Endothelial cell of umbilical vein (primary cell): ENCODE results near the gene CYTH1. TPM values are rescaled to one million over a fixed set of nuclear protein-coding genes. Genes with fewer than 3 reads are reported as not detected.

Experiments
- BruUV-seq: library from RNA; stranded (reverse); fragments of 400-500 nt; replicated peaks from 2 replicates; lab custom pipeline; 2021; lab: Mats Ljungman, UMichigan
- CTCF ChIA-PET: fragments of 300-600, 350-600 bp; sonication (Branson Sonifier 250); formaldehyde crosslinking; loops from one replicate; lab custom pipeline; 2021; ENCODE audit warnings: antibody characterized with exemption, inconsistent platforms; lab: Charles Lee
- POLR2A ChIA-PET: fragments of 300-600, 350-600 bp; sonication (Branson Sonifier 250); formaldehyde crosslinking; loops from one replicate; lab custom pipeline; 2021; ENCODE audit warnings: antibody characterized with exemption, inconsistent platforms; lab: Charles Lee
- DNase-seq: peaks from one replicate; pipeline ENCODE4 v3.0.0-alpha.2; 2011; ENCODE audit warnings: low read depth, low spot score
- FAIRE-seq: peaks from 2 replicates; lab custom pipeline; 2011; peaks lifted over from hg19 to GRCh38; lab: Jason Lieb, UNC
- H2AFZ ChIP-seq: 2 replicates; pipeline ENCODE4 v1.6.0; 2012; ENCODE audit warnings: low read depth, low read length, control low read depth, inconsistent platforms
- H3K27ac ChIP-seq: 2 replicates; pipeline ENCODE4 v1.5.1; 2011; ENCODE audit warnings: low read depth, mild to moderate bottlenecking, control low read depth, low read length, moderate library complexity; ENCODE audit not compliant: insufficient read depth
- H3K27me3 ChIP-seq, 2 experiments: 2 replicates each; pipeline versions ENCODE4 v1.6.0 to v1.6.1; 2011; ENCODE audit warnings: low read length in 2 of 2, mixed read lengths in 1 of 2; ENCODE audit not compliant: control insufficient read depth in 2 of 2, insufficient read depth in 2 of 2
- H3K36me3 ChIP-seq, 2 experiments: 2 replicates in 1 of 2; 3 replicates in 1 of 2; pipeline ENCODE4 v1.5.1; 2011; ENCODE audit warnings: low read length in 2 of 2, mild to moderate bottlenecking in 1 of 2, moderate library complexity in 1 of 2; ENCODE audit not compliant: control insufficient read depth in 2 of 2, insufficient read depth in 2 of 2; ENCODE audit errors: extremely low read depth in 1 of 2
- H3K4me1 ChIP-seq: 3 replicates; pipeline ENCODE4 v1.5.1; 2011; ENCODE audit warnings: mild to moderate bottlenecking, low read length; ENCODE audit not compliant: control insufficient read depth, insufficient read depth; ENCODE audit errors: extremely low read depth
- H3K4me2 ChIP-seq: 2 replicates; pipeline ENCODE4 v1.6.1; 2011; ENCODE audit warnings: low read length, control low read depth, mixed read lengths; ENCODE audit not compliant: insufficient read depth
- H3K4me3 ChIP-seq, 3 experiments: fragments of 200-600 bp in 1 of 3; sonication (generic), shearing (Covaris generic) in 1 of 3; replicated peaks in 1 of 3; 2 replicates each; pipeline ENCODE4 v1.5.1; 2011 to 2016; ENCODE audit warnings: control low read depth in 3 of 3, low read length in 3 of 3, mild to moderate bottlenecking in 2 of 3, inconsistent platforms in 1 of 3, low read depth in 1 of 3, moderate library complexity in 1 of 3; ENCODE audit not compliant: insufficient read depth in 1 of 3
- H3K79me2 ChIP-seq: 2 replicates; pipeline ENCODE4 v1.6.0; 2012; ENCODE audit warnings: low read length, inconsistent platforms; ENCODE audit not compliant: control insufficient read depth, insufficient read depth
- H3K9ac ChIP-seq: replicated peaks from 2 replicates; pipeline ENCODE3; 2011; ENCODE audit warnings: low read length, control low read depth; ENCODE audit not compliant: insufficient read depth; ENCODE audit errors: extremely low read depth
- H3K9me1 ChIP-seq: replicated peaks from 3 replicates; pipeline ENCODE4 v1.6.0; 2011; ENCODE audit warnings: mild to moderate bottlenecking, low read length; ENCODE audit not compliant: control insufficient read depth, insufficient read depth; ENCODE audit errors: extremely low read depth
- H3K9me3 ChIP-seq: replicated peaks from 2 replicates; pipeline ENCODE4 v1.5.1; 2012; ENCODE audit warnings: low read length, inconsistent platforms; ENCODE audit not compliant: control insufficient read depth, insufficient read depth
- H4K20me1 ChIP-seq: replicated peaks from 2 replicates; pipeline ENCODE3; 2011; ENCODE audit warnings: mild to moderate bottlenecking, low read length; ENCODE audit not compliant: control insufficient read depth, insufficient read depth; ENCODE audit errors: extremely low read depth
- EZH2 ChIP-seq: IDR thresholded peaks from 2 replicates; pipeline ENCODE4 v1.6.1; 2012; ENCODE audit warnings: borderline replicate concordance, low read depth, mild to moderate bottlenecking, moderate library complexity, low read length, inconsistent platforms; ENCODE audit not compliant: severe bottlenecking
- FOS ChIP-seq: IDR thresholded peaks from 2 replicates; pipeline ENCODE4 v1.6.1; 2011; ENCODE audit warnings: mild to moderate bottlenecking, low read length, moderate library complexity, borderline replicate concordance; ENCODE audit not compliant: insufficient read depth
- GATA2 ChIP-seq: IDR thresholded peaks from 2 replicates; pipeline ENCODE4 v1.7.0; 2011; ENCODE audit warnings: low read depth, mild to moderate bottlenecking, moderate library complexity, mixed read lengths, low read length; ENCODE audit not compliant: insufficient read length, insufficient read depth
- JUN ChIP-seq: IDR thresholded peaks from 2 replicates; pipeline ENCODE4 v1.6.1; 2011; ENCODE audit warnings: borderline replicate concordance, low read depth; ENCODE audit not compliant: insufficient read length, insufficient read depth
- MAX ChIP-seq: IDR thresholded peaks from 2 replicates; pipeline ENCODE4 v1.6.1; 2011; ENCODE audit not compliant: insufficient read depth, insufficient read length
- MYC ChIP-seq: IDR thresholded peaks from one replicate; pipeline ENCODE4 v1.6.1; 2011; ENCODE audit warnings: mild to moderate bottlenecking, low read depth, low read length
- POLR2A ChIP-seq: IDR thresholded peaks from 2 replicates; pipeline ENCODE4 v1.6.1; 2012; ENCODE audit warnings: low read depth, mild to moderate bottlenecking, control low read depth, low read length
- POLR2AphosphoS5 ChIP-seq: IDR thresholded peaks from 2 replicates; pipeline ENCODE4 v1.6.1; 2012; ENCODE audit warnings: low read depth, mild to moderate bottlenecking, control low read depth, low read length, moderate library complexity; ENCODE audit not compliant: insufficient read depth
- dilution Hi-C: fragments of 300-500 bp; cut with MboI; formaldehyde crosslinking; loops from one replicate; pipeline ENCODE4 v1.15.0; 2019; ENCODE audit warnings: low sequenced_read_pairs; ENCODE audit not compliant: extremely low pct_ligation_motif_present
- intact Hi-C: fragments of 100-400 bp; cut with micrococcal nuclease; formaldehyde crosslinking; loops from one replicate; pipeline ENCODE4 v1.10.0; 2022
- polyA plus RNA-seq, 4 experiments: library from polyadenylated mRNA; depleted of rRNA in 3 of 4; stranded (reverse) in 3 of 4; unstranded in 1 of 4; fragments of >200 nt; gene quantifications; 2 replicates each; pipeline versions ENCODE4 v1.2.1 to v1.2.3, GENCODE V29; 2011 to 2012; ENCODE audit warnings: missing spikeins in 1 of 4
- total RNA-seq: library from RNA; stranded (reverse); gene quantifications from 2 replicates; pipeline ENCODE4 v1.2.3, GENCODE V29; 2021
- TF ChIP-seq, protein P1 (sequence below), 2 donors: IDR thresholded peaks; 1 replicate in 1 of 2; 2 replicates in 1 of 2; pipeline ENCODE4 v1.5.1; 2011; ENCODE audit warnings: low read length in 2 of 2, mild to moderate bottlenecking in 2 of 2, moderate library complexity in 2 of 2, control low read depth in 1 of 2, inconsistent platforms in 1 of 2, low read depth in 1 of 2; ENCODE audit not compliant: insufficient read depth in 1 of 2; ENCODE audit errors: extremely low read depth in 1 of 2

CYTH1 gene
- total and polyA plus RNA-seq, 2 donors (not counting 3 experiments of a cell fraction or from before 2014, with no cell fraction given): 35.9 to 49.9 TPM

DNA sequence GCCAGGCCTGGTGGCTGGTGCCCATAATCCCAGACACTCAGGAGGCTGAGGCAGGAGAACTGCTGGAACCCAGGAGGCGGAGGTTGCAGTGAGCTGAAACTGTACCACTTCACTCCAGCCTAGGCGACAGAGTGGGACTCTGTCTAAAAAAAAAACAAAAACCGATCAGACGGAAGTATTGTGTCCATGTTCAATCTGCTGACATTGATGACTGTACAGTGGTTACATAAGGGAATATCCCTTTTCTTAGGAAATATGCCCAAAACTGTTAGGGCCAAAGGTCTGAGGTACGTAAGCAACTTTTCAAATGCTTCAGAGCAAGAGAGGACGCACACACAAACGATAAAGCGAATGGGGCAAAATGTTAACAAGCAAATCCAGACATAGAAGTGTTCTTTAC lies 135.0 kb downstream of the CYTH1 start:
- FAIRE-seq: no peak
- H3K9me3 ChIP-seq: no peaks in the 10 kb centered on the region
- ChIA-PET POLR2A (no interaction called here), CTCF (interaction anchor here (1.4 kb wide), 1 partner anchor 46 kb away, joined by 3 read pairs; no protein-coding TSS in a partner anchor)
- intact Hi-C loops (no loop called here), dilution Hi-C loops (loop anchor here (25.0 kb wide), 1 partner anchor 160 kb away; no protein-coding TSS in a partner anchor)
- DNase-seq: no peak
- TF ChIP-seq MYC (no peak), MAX (no peak), GATA2 (no peak), JUN (no peak), POLR2AphosphoS5 (no peak), FOS (no peak), POLR2A (no peak), EZH2 (no peak)
- TF ChIP-seq, protein P1, sequence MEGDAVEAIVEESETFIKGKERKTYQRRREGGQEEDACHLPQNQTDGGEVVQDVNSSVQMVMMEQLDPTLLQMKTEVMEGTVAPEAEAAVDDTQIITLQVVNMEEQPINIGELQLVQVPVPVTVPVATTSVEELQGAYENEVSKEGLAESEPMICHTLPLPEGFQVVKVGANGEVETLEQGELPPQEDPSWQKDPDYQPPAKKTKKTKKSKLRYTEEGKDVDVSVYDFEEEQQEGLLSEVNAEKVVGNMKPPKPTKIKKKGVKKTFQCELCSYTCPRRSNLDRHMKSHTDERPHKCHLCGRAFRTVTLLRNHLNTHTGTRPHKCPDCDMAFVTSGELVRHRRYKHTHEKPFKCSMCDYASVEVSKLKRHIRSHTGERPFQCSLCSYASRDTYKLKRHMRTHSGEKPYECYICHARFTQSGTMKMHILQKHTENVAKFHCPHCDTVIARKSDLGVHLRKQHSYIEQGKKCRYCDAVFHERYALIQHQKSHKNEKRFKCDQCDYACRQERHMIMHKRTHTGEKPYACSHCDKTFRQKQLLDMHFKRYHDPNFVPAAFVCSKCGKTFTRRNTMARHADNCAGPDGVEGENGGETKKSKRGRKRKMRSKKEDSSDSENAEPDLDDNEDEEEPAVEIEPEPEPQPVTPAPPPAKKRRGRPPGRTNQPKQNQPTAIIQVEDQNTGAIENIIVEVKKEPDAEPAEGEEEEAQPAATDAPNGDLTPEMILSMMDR (IDR thresholded peaks at IDR 0.05; ENCODE audit: extremely low read depth in 1 of 2, insufficient read depth in 1 of 2, low read depth in 1 of 2, low read length in 2 of 2): no peak
- no TSS peak for BruUV-seq
- H3K4me2 ChIP-seq: no peak overlapping the region
- peaks cover 8% of the 10 kb centered on the region for H3K4me1 ChIP-seq
- H3K27ac ChIP-seq: no peak overlapping the region
- H3K4me3 ChIP-seq: no peak overlapping the region
- H3K9me1 ChIP-seq: no peaks in the 10 kb centered on the region
- no peak overlapping the region for H3K9ac ChIP-seq
- H3K27me3 ChIP-seq: peaks cover 2 to 5% of the 10 kb centered on the region in 2 experiments
- no peak overlapping the region for H2AFZ ChIP-seq
- no peaks in the 10 kb centered on the region for H3K79me2 ChIP-seq
- no peaks in the 10 kb centered on the region for H3K36me3 ChIP-seq
- H4K20me1 ChIP-seq: no peaks in the 10 kb centered on the region
